Body of pancreas (tissue), 4 donors: ENCODE measurements around the gene RAD23B. TPM values are rescaled to one million over a fixed set of nuclear protein-coding genes. Genes with fewer than 3 reads are reported as not detected.

Experiments used
- ATAC-seq: fragments of 150-250 bp; one replicate; pipeline ENCODE4 v1.9.1; 2016
- DNase-seq, 4 donors: peaks; one replicate each; pipeline ENCODE4 v3.0.0-alpha.2; 2019
- H3K27ac ChIP-seq, 4 donors: fragments of 200-600 bp; sonication (generic); 1 replicate in 3 of 4; 2 replicates in 1 of 4; pipeline versions ENCODE4 v1.5.1 to v1.6.1; 2016 to 2019; ENCODE audit warnings: mild to moderate bottlenecking in 1 of 4, mixed read lengths in 1 of 4, moderate library complexity in 1 of 4
- H3K27me3 ChIP-seq, 2 donors: fragments of 200-600 bp; sonication (generic); one replicate each; pipeline ENCODE4 v1.6.0; 2016; ENCODE audit warnings: mild to moderate bottlenecking in 1 of 2
- H3K36me3 ChIP-seq, 2 donors: fragments of 200-600 bp; sonication (generic); replicated peaks in 1 of 2; 2 replicates each; pipeline ENCODE4 v1.5.1; 2016; ENCODE audit warnings: low read depth in 2 of 2; ENCODE audit not compliant: insufficient read depth in 1 of 2
- H3K4me1 ChIP-seq: fragments of 200-600 bp; sonication (generic); one replicate; pipeline ENCODE4 v1.6.0; 2016
- H3K4me3 ChIP-seq, 2 donors: fragments of 200-600 bp; sonication (generic); 1 replicate in 1 of 2; 2 replicates in 1 of 2; pipeline ENCODE4 v1.5.1; 2016 to 2019
- H3K9me3 ChIP-seq, 3 donors: fragments of 200-600 bp; sonication (generic); 1 replicate in 2 of 3; 2 replicates in 1 of 3; pipeline ENCODE4 v1.5.1; 2016
- CTCF ChIP-seq, 7 experiments: fragments of 450-650 bp in 4 of 7; fragments of 200-600 bp in 3 of 7; sonication (generic) in 3 of 7; IDR thresholded peaks; one replicate each; pipeline ENCODE4 v1.5.1; 2016 to 2019; ENCODE audit warnings: antibody characterized with exemption in 7 of 7
- POLR2A ChIP-seq, 3 donors: fragments of 450-650 bp; IDR thresholded peaks; one replicate each; pipeline ENCODE4 v1.6.1; 2016; ENCODE audit warnings: antibody characterized with exemption in 3 of 3, mild to moderate bottlenecking in 2 of 3
- WGBS, 2 donors: methylation state at CpG; one replicate each; pipeline ENCODE4 v1.1.5; 2017; 5-methylcytosine and 5-hydroxymethylcytosine counted together
- intact Hi-C: fragments of 100-400 bp; cut with DNase I; formaldehyde crosslinking; loops from one replicate; pipeline ENCODE4 v1.15.1; 2023
- total RNA-seq, 2 donors: library from RNA; depleted of rRNA; stranded (reverse); fragments of >200 nt; gene quantifications; one replicate each; pipeline ENCODE4 v1.1.0, GENCODE V29; 2016

The RAD23B gene
- total RNA-seq, 2 donors from 2014 or later = 47.1 to 50.6 TPM

GRCh38 chr9:107308461-107308860, 25.4 kb downstream of the RAD23B start:
- Histone ChIP-seq H3K4me1 (peaks cover 7% of the 10 kb centered on the region), H3K9me3 (no peaks in the 10 kb centered on the region), H3K27me3 (no peaks in the 10 kb centered on the region), H3K36me3 (peaks cover 0 to 20% of the 10 kb centered on the region in 2 donors), H3K27ac (no peak overlapping the region), H3K4me3 (no peak overlapping the region)
- ATAC-seq (no peak), DNase-seq (no peak)
- WGBS, 2 donors = 0 to 27% methylated on average over 1 of the region's 1 CpG
- TF ChIP-seq POLR2A (IDR thresholded peaks at IDR 0.05) = no peak
- TF ChIP-seq CTCF (IDR thresholded peaks at IDR 0.05) = no peak
- intact Hi-C loops = no loop called here

- 76 to 87% methylated on average over 5 of the region's 5 CpGs for WGBS, 2 donors
- ATAC-seq (no peak), DNase-seq (no peak)
- no peak overlapping the region for H3K4me3 ChIP-seq
- intact Hi-C loops = no loop called here
- no peak for TF ChIP-seq POLR2A (IDR thresholded peaks at IDR 0.05)
- TF ChIP-seq CTCF (IDR thresholded peaks at IDR 0.05) = no peak
- no peaks in the 10 kb centered on the region for H3K9me3 ChIP-seq
- peaks cover 7% of the 10 kb centered on the region for H3K4me1 ChIP-seq
- no peaks in the 10 kb centered on the region for H3K27me3 ChIP-seq
- H3K27ac ChIP-seq = no peak overlapping the region
- H3K36me3 ChIP-seq = peaks cover 0 to 22% of the 10 kb centered on the region in 2 donors
Observed at GRCh38 chr9:107309271-107309670, 26.2 kb downstream of the RAD23B start.

GRCh38 chr9:107312376-107313050, 29.4 kb downstream of the RAD23B start:
- TF ChIP-seq POLR2A (IDR thresholded peaks at IDR 0.05) (no peak), CTCF (IDR thresholded peaks at IDR 0.05) (no peak)
- Histone ChIP-seq H3K27ac (no peak overlapping the region), H3K27me3 (no peaks in the 10 kb centered on the region), H3K36me3 (peaks cover 0 to 12% of the 10 kb centered on the region in 2 donors), H3K4me1 (peaks cover 14% of the 10 kb centered on the region), H3K9me3 (no peaks in the 10 kb centered on the region), H3K4me3 (no peak overlapping the region)
- WGBS, 2 donors = 89 to 93% methylated on average over 8 of the region's 8 CpGs
- ATAC-seq (no peak), DNase-seq (no peak)
- intact Hi-C loops = no loop called here

- H3K9me3 ChIP-seq = no peaks in the 10 kb centered on the region
- H3K27me3 ChIP-seq = no peaks in the 10 kb centered on the region
- 91 to 96% methylated on average over 1 of the region's 1 CpG for WGBS, 2 donors
- DNase-seq (no peak), ATAC-seq (no peak)
- intact Hi-C loops = no loop called here
- no peak overlapping the region for H3K4me3 ChIP-seq
- no peak overlapping the region for H3K27ac ChIP-seq
- H3K4me1 ChIP-seq = peaks cover 8% of the 10 kb centered on the region
- H3K36me3 ChIP-seq = peaks cover 0 to 12% of the 10 kb centered on the region in 2 donors
- TF ChIP-seq CTCF (IDR thresholded peaks at IDR 0.05) (no peak), POLR2A (IDR thresholded peaks at IDR 0.05) (no peak)
Observed at GRCh38 chr9:107313555-107314096, 30.5 kb downstream of the RAD23B start.

- WGBS, 2 donors = 100% methylated on average over 1 of the region's 1 CpG
- Histone ChIP-seq H3K4me3 (no peak overlapping the region), H3K27ac (no peak overlapping the region), H3K27me3 (no peaks in the 10 kb centered on the region), H3K36me3 (peaks cover 0 to 14% of the 10 kb centered on the region in 2 donors), H3K9me3 (no peaks in the 10 kb centered on the region), H3K4me1 (peaks cover 7% of the 10 kb centered on the region)
- ATAC-seq = no peak
- no peak for TF ChIP-seq CTCF (IDR thresholded peaks at IDR 0.05)
- no peak for TF ChIP-seq POLR2A (IDR thresholded peaks at IDR 0.05)
- intact Hi-C loops = no loop called here
- DNase-seq = no peak
Observed at GRCh38 chr9:107314763-107315162, 31.7 kb downstream of the RAD23B start.
